Right kidney (tissue), 1 donor: ENCODE data around the gene COL27A1.
A peak's percentile ranks its signal among the peaks of the same experiment; 100 is the strongest.

Experiments used
- DNase-seq: peaks from one replicate; pipeline ENCODE4 v3.0.0-alpha.2; 2016

COL27A1 gene

DNA sequence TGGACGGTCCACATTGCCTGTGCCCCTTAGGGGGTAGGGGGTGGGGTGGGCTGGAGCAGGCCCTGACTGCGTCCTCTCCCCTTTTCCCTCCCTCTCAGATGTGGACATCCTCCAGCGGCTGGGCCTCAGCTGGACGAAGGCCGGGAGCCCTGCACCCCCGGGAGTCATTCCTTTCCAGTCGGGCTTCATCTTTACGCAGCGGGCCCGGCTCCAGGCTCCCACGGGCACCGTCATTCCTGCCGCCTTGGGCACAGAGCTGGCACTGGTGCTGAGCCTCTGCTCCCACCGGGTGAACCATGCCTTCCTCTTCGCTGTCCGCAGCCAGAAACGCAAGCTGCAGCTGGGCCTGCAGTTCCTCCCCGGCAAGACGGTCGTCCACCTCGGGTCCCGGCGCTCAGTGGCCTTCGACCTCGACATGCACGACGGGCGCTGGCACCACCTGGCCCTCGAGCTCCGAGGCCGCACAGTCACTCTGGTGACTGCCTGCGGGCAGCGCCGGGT lies 12.3 kb downstream of the COL27A1 start:
- no peak for DNase-seq

DNA sequence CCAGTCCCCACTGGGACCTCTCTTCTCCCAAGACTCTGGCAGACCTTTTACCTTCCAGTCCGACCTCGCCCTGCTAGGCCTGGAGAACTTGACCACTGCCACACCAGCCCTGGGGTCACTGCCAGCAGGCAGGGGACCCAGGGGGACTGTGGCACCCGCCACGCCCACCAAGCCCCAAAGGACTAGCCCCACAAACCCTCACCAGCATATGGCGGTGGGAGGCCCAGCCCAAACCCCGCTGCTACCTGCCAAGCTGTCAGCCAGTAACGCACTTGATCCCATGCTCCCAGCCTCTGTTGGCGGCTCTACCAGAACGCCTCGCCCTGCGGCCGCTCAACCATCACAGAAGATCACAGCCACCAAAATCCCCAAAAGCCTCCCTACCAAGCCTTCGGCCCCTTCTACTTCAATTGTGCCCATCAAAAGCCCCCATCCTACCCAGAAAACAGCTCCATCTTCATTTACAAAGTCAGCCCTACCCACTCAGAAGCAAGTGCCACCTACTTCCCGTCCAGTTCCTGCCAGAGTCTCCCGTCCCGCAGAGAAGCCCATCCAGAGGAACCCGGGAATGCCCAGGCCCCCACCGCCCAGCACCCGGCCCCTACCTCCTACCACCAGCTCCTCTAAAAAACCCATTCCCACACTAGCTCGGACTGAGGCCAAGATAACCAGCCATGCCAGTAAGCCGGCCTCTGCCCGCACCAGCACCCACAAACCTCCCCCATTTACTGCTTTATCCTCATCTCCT lies 13.1 kb downstream of the COL27A1 start:
- no peak for DNase-seq

DNA sequence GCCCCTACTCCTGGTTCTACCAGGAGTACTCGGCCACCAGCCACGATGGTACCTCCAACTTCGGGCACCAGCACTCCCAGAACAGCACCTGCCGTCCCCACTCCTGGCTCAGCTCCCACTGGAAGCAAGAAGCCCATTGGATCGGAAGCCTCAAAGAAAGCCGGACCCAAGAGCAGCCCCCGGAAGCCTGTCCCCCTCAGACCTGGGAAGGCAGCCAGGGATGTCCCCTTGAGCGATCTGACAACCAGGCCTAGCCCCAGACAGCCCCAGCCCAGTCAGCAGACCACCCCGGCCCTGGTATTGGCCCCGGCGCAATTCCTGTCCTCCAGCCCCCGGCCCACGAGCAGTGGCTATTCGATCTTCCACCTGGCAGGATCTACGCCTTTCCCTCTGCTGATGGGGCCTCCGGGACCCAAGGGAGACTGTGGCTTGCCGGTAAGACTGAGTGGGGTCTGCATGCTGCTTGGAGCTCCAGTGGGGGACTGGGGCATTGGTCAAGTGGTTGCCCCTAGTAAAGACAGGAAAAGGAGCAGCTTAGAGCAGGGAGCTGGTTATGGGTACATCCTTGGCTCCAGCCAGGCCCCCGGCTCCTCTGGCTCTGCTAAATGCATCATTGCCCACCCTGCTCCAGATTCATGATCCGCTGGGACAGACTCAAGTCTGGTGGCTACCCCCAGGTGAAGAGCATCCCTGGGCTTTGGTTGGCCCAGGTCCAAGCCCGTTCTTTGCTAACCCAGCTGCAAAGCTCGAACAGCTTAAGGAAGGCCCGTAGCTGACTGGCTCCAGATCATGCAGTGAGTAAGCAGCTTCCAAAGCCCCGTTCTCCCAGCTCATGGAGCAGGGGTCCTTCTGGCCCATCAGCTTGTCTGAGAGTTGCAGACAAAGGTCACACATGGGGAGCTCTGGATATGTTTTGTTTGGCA lies 14.0 kb downstream of the COL27A1 start:
- DNase-seq: no peak

GRCh38 chr9:114169952-114170770 lies 14.8 kb downstream of the COL27A1 start:
- DNase-seq: no peak

DNA sequence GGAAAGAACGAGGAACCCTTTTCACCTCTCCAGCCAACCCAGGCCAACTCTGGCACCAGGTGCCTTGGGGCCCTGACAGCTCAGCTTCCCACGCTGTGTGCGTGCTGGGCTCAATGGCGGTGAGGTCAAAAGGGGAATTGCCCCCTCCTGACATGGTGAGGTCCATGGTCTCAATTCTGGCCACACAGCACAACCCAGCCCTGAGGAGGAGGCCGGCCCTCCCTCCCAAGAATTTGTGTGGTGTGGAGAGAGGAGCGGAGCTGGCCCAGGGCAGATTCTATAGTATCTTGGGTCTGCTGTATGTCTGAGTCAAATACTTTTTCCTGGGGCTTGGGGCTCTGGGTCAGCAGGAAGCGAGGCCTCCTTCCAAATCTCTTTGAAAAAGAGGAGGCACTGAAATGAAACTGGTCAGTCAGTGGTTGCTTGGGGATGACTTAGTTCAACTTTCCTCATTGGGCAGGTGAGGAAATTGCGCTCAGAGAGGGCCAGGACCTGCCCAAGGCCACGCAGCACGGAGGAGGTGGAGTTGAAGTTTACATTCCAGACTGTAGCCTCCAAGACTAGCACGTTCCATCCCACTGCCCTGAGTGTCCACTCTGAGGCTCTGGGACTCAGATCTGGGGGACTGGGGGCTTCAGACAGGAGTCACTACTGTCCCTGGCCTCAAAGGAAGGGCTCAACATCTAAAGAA lies 15.6 kb downstream of the COL27A1 start:
- no peak for DNase-seq

DNA sequence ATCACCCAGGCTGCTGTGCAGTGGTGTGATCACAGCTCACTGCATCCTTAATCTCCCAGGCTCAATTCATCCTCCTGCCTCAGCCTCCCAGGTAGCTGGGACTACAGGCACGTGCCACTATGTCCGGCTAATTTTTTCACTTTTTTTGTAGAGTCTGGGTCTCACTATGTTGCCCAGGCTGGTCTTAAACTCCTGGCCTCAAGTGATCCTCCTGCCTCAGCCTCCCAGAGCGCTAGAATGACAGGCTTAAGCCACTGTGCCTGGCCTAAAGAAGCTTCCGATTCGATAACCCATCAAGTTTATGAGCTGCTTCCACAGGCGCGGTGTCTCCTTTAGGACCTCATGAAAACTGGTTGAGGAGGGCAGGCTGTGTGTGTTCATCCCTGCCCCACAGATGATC lies 16.2 kb downstream of the COL27A1 start:
- no peak for DNase-seq

DNA sequence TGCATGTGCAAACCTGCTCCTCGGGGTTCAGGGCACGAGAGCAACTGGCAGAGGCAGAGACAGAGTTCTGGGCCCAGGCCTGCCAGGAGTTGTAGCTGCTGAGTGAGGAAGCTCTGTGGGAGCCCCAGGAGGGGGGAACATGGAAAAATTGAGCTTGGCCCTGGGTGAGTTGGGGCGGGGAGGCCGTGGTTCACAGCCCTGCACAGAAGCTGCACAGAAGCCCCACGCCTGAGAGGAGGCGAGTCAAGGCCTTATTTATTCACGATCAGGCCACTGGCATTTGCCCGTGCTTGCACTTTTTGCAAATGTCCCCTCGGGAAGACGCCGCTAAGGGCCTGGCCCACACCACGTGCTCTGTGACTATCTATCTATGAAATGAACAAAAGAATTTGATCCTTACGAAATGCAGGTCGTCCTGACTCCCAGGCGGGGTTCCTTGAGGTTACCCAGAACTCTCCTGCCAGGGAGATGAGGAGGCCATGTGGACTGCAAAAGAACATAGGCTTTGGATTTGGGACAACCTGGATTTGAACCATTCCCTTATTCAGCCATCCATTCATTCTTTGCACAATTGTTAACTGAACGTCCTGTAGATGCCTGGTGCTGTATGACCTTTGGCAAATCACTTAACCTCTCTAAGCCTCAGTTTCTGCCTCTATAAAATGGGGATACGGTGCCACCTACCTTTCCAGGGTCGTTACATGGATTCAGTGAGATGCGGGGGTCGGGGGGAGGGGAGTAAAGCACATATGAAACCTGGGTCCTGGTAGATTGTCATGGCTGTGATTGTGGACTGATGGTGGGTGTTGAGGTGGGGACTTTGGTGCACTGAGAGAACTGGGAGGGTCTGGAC lies 17.9 kb downstream of the COL27A1 start:
- no peak for DNase-seq

GRCh38 chr9:114174557-114174875 lies 19.2 kb downstream of the COL27A1 start:
- DNase-seq: no peak

DNA sequence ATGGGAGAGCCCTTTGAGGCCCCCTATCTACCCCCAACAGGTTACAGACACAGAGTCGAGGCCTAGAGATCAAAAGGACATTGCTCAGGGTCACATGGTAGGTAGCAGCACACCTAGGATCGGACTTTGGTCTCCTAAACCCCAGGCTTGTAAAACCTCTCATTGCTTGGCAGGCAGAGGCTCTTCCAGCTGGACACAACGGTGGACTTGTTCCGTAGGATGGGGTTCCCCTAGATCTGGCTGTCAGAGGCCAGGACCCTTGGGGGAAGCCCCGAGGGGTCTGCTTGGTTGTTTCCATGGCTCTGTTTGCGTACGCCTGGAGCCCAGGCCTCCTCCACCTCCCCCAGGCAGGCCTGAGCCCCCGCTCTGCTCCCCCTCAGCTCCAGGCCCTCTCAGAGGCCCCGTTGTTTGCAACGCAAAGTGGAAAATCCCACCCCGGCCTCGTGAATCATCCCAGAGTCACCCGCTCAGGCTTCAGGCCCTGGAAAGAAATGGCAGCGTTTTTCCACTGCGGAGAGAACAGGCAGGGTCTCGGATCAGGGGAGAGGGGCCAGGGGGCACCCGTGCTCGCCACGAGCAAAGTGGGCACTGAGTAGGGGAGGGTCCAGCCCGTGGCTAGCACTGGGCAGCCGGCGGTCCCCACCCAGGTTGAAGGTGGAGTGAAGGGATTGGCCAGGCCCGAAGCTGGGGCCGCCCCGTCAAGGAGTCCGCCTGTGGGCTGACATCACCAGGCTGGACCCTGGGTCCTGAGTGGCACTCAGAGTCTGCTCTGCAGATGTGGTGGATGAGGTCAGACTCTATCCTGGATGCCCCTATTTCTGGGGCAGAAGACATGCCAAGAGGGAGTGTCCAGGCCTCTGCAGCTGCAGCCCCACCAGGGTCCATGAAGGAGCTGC lies 19.8 kb downstream of the COL27A1 start:
- no peak for DNase-seq

- no peak for DNase-seq
Observed at GRCh38 chr9:114176624-114177291, 21.4 kb downstream of the COL27A1 start.

DNA sequence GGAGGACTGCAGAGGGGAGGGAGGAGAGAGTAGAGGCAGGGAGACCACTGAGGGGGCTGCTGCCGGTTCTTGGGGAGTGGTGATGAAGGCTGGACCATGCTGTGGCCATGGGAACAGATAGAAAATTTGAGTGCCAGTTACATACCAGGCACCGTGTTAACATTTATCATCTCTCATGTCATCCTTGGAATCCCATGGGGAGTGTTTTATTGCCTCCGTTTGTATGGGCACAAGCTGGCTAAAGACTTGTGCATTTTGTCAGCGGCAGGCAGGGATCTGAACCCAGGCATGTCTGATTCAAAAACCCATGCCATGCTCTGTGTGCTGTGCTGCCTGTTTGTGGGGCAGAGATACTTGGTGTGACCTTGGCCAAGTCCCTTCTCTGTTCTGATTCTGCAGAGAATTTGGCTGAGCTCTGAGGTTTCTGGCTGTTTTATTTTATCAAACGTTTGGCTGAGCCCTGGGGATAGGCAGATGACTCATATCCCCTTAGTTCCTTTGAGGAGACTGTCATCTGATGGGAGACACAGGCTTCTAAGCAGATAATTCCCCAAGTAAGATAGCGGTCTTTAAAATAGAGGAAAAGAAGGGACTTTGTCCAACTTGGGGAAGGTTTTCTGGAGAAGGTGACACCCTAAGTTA lies 22.2 kb downstream of the COL27A1 start:
- DNase-seq: no peak

GRCh38 chr9:114178076-114178475 lies 22.7 kb downstream of the COL27A1 start:
- no peak for DNase-seq

GRCh38 chr9:114178756-114179450 lies 23.6 kb downstream of the COL27A1 start:
- DNase-seq: no peak

- no peak for DNase-seq
Observed at GRCh38 chr9:114179516-114179915, 24.2 kb downstream of the COL27A1 start.

DNA sequence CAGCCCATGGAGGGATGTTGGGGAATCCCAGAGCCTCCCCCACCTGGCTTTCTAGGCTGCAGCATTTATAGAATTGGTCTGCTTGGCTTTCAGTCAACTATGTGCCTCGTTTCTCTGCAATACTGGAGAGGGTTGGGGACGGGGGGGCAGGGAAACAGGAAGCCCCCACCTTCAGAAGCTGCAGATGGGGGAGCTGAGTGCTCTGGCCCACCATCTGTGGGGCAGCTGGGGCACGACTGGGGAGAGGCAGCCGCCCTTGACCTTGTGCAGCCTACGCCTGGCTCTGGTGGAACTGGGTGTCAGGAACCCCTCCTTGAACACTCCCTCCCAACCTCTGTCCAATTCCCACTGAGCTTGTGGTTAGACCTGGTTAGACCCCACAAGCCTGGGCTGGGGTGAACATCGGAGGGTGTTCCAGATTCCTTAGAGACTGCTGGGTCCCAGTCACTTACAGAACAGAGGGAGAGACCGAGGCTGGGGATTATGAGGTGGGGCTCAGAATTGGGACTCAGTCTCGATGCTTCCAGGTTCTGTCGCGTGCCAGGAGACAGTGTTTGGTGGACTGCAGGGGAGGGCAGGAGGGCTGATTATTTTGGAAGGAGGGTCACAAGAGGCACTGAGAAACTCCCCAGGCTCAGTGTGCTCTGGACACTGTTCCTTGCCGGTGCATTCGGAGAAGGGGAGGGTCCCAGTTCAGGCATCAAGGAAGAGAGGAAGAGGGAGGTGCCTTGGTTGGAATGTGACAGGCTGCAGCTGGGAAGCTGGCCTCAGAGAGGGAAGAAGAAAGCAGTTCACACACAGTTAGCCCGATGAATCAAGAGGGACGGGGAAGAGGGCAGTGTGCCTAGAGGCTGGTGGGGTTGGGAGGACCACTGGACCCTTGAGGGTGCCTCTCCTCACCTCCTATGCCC lies 25.6 kb downstream of the COL27A1 start:
- peak; percentile 74 for DNase-seq

DNA sequence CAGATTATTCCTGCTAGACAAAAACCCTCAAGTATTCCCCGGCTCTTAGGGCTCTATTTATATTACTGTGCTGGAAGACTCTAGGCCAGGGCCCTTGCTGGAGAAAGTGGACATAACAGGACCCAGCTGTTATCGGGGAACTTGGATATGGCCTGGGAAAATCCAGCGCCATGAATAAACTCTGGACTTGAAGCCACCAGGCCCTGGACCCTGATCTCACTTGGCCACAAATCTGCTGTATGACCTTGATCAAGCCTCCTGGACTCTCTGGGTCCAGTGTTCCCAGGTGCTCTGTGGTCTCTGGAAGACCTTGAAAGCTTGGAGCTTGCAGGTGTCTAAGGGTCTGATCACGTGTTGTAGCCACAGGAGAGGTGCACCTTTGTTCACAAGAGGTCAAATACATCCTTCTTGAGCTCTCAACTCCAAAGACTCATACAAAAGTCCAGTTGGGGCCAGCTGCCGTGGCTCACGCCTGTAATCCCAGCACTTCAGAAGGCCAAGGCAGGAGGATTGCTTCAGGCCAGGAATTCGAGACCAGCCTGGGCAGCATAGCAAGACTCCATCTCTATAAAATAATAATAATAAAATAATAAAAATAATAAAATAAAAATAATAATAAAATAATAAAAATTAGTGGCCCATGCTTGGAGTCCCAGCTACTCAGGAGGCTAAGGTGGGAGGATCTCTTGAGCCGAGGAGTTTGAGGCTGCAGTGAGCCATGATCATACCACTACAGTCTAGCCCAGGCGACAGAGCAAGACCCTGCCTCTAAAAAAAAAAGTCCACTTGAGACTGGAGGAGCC lies 26.5 kb downstream of the COL27A1 start:
- peak; percentile 69 for DNase-seq
